Measurements from ENCODE around the gene COBL.

- TF ChIP-seq CTCF (IDR thresholded peaks at IDR 0.05) (no peak), POLR2AphosphoS5 (IDR thresholded peaks at IDR 0.05) (no peak), POLR2A (IDR thresholded peaks at IDR 0.05) (no peak)
Measured at GRCh38 chr7:51104278-51104677, 212.3 kb downstream of the COBL start.

Data from prostate gland (tissue), 2 donors.